ENCODE results near the gene ANXA6. TPM values are rescaled to one million over a fixed set of nuclear protein-coding genes. Genes with fewer than 3 reads are reported as not detected.

Gene ANXA6
- polyA plus RNA-seq, 1 donor = 325 TPM

GRCh38 chr5:151153766-151154272 lies 3.8 kb downstream of the ANXA6 start:
- no peak for DNase-seq (ENCODE audit: low read depth)

GRCh38 chr5:151153300-151153699 lies 4.3 kb downstream of the ANXA6 start:
- DNase-seq (ENCODE audit: low read depth) = no peak

- no peak for DNase-seq (ENCODE audit: low read depth)
Measured at GRCh38 chr5:151151793-151152192, 5.8 kb downstream of the ANXA6 start.

- DNase-seq (ENCODE audit: low read depth) = no peak
Measured at GRCh38 chr5:151151263-151151660, 6.3 kb downstream of the ANXA6 start.

- peak; percentile 68 for DNase-seq (ENCODE audit: low read depth)
Measured at GRCh38 chr5:151150471-151151262, 6.9 kb downstream of the ANXA6 start.

- no peak for DNase-seq (ENCODE audit: low read depth)
Measured at GRCh38 chr5:151148583-151148982, 9.0 kb downstream of the ANXA6 start.

- DNase-seq (ENCODE audit: low read depth) = no peak
Measured at GRCh38 chr5:151147033-151147432, 10.5 kb downstream of the ANXA6 start.

- DNase-seq (ENCODE audit: low read depth) = no peak
Measured at GRCh38 chr5:151146061-151146460, 11.5 kb downstream of the ANXA6 start.

- DNase-seq (ENCODE audit: low read depth) = no peak
Measured at GRCh38 chr5:151144922-151145321, 12.7 kb downstream of the ANXA6 start.

GRCh38 chr5:151144275-151144674 lies 13.3 kb downstream of the ANXA6 start:
- DNase-seq (ENCODE audit: low read depth) = no peak

- DNase-seq (ENCODE audit: low read depth) = no peak
Measured at GRCh38 chr5:151143645-151144044, 13.9 kb downstream of the ANXA6 start.

GRCh38 chr5:151142933-151143332 lies 14.6 kb downstream of the ANXA6 start:
- no peak for DNase-seq (ENCODE audit: low read depth)

GRCh38 chr5:151141535-151141934 lies 16.0 kb downstream of the ANXA6 start:
- no peak for DNase-seq (ENCODE audit: low read depth)

GRCh38 chr5:151140686-151141459 lies 16.7 kb downstream of the ANXA6 start:
- DNase-seq (ENCODE audit: low read depth) = no peak

- no peak for DNase-seq (ENCODE audit: low read depth)
Measured at GRCh38 chr5:151139646-151140045, 17.9 kb downstream of the ANXA6 start.

- DNase-seq (ENCODE audit: low read depth) = no peak
Measured at GRCh38 chr5:151139015-151139414, 18.6 kb downstream of the ANXA6 start.

- DNase-seq (ENCODE audit: low read depth) = no peak
Measured at GRCh38 chr5:151138114-151138513, 19.5 kb downstream of the ANXA6 start.

GRCh38 chr5:151137067-151137825 lies 20.3 kb downstream of the ANXA6 start:
- DNase-seq (ENCODE audit: low read depth) = no peak

- no peak for DNase-seq (ENCODE audit: low read depth)
Measured at GRCh38 chr5:151134228-151134627, 23.4 kb downstream of the ANXA6 start.

GRCh38 chr5:151132963-151133362 lies 24.6 kb downstream of the ANXA6 start:
- DNase-seq (ENCODE audit: low read depth) = no peak

- no peak for DNase-seq (ENCODE audit: low read depth)
Measured at GRCh38 chr5:151130922-151131891, 26.4 kb downstream of the ANXA6 start.

Measured in forelimb muscle (tissue), 1 donor.